ENCODE data around the gene PIGC.

Gene PIGC

DNA sequence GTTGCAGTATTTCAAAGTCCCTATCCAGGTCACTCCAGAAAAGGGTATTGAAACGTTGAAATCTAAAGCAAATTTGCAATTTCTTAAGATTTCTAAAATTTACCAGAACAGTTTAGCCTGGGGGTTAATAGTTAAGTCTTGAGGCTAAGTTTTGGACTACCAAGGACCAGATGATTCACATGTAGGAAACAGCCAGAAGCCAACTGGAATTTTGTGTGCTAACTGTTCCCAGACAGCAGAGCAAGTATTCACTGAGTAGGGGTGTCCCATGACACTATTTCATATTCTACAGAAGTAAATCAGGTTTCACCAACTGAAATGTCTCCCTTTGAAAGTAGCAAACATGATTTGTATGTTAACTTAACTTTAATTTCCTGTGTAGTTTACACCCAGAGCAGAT lies 34.9 kb downstream of the PIGC start:
- H4K12ac ChIP-seq (ENCODE audit: low read depth, low read length): no peak overlapping the region
- H3K9me3 ChIP-seq (ENCODE audit: insufficient read depth, low read depth, low read length): no peaks in the 10 kb centered on the region
- H3K18ac ChIP-seq (ENCODE audit: low read length): no peak overlapping the region
- no peak overlapping the region for H3K4me3 ChIP-seq (ENCODE audit: low read depth, low read length)
- no peaks in the 10 kb centered on the region for H3K79me1 ChIP-seq (ENCODE audit: low read length)
- H2BK12ac ChIP-seq (ENCODE audit: low read length): no peak overlapping the region
- no peak overlapping the region for H3K9ac ChIP-seq (ENCODE audit: low read length)
- no peak overlapping the region for H2AK5ac ChIP-seq (ENCODE audit: low read length)
- H2BK120ac ChIP-seq (ENCODE audit: insufficient read depth, low read length, poor library complexity): no peak overlapping the region
- no peak overlapping the region for H2BK5ac ChIP-seq (ENCODE audit: low read depth, low read length, poor library complexity)
- no peak overlapping the region for H2AFZ ChIP-seq (ENCODE audit: insufficient read depth, low read length, poor library complexity)
- no peak overlapping the region for H3K23ac ChIP-seq (ENCODE audit: low read length)
- H4K8ac ChIP-seq (ENCODE audit: low read depth, low read length): no peak overlapping the region
- DNase-seq: peak; percentile 64 to 83
- H3K27me3 ChIP-seq (ENCODE audit: insufficient read depth, low read length): no peaks in the 10 kb centered on the region
- no peak overlapping the region for H4K91ac ChIP-seq (ENCODE audit: low read depth, low read length)
- H3K4me1 ChIP-seq (ENCODE audit: control insufficient read depth in 1 of 2, insufficient read depth in 2 of 2, low read length in 2 of 2): no peaks in the 10 kb centered on the region
- no peak overlapping the region for H3K14ac ChIP-seq (ENCODE audit: low read length)
- H3K27ac ChIP-seq (ENCODE audit: low read depth, low read length): no peak overlapping the region
- no peak overlapping the region for H3K4ac ChIP-seq (ENCODE audit: low read depth, low read length)
- no peaks in the 10 kb centered on the region for H3K36me3 ChIP-seq (ENCODE audit: control insufficient read depth in 1 of 2, insufficient read depth in 2 of 2, low read length in 2 of 2)
- no peaks in the 10 kb centered on the region for H3K79me2 ChIP-seq (ENCODE audit: control insufficient read depth, insufficient read depth, low read length, poor library complexity)
- no CpG with 5 or more reads among the region's 1 CpG for WGBS (ENCODE audit: extremely low coverage, insufficient coverage, insufficient read length)
- H3K4me2 ChIP-seq (ENCODE audit: low read length): no peak overlapping the region

DNA sequence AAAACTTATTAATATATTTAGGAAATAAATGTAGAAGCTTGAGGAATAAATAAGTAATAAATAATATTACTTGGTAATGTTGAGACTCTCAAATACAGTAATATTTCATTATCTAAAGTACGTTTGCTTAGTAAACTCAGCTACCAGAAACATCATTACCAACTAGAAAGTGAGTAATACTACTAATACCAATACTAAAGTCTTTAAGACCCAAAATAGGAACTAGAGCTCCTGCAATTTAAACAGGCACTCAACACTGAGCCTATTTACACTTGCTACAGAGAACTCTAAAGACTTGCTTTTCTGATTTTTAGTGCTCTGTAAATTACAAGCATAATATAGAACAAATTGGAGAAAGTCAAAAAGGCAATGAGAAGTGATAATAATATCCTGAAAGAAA lies 36.9 kb downstream of the PIGC start:
- Histone ChIP-seq H3K36me3 (ENCODE audit: control insufficient read depth in 1 of 2, insufficient read depth in 2 of 2, low read length in 2 of 2) (no peaks in the 10 kb centered on the region), H3K79me1 (ENCODE audit: low read length) (no peaks in the 10 kb centered on the region), H3K27me3 (ENCODE audit: insufficient read depth, low read length) (no peaks in the 10 kb centered on the region), H3K14ac (ENCODE audit: low read length) (no peak overlapping the region), H3K4me1 (ENCODE audit: control insufficient read depth in 1 of 2, insufficient read depth in 2 of 2, low read length in 2 of 2) (no peaks in the 10 kb centered on the region), H3K18ac (ENCODE audit: low read length) (no peak overlapping the region), H4K91ac (ENCODE audit: low read depth, low read length) (no peak overlapping the region), H3K79me2 (ENCODE audit: control insufficient read depth, insufficient read depth, low read length, poor library complexity) (no peaks in the 10 kb centered on the region), H3K27ac (ENCODE audit: low read depth, low read length) (no peak overlapping the region), H3K4me3 (ENCODE audit: low read depth, low read length) (no peak overlapping the region), H4K12ac (ENCODE audit: low read depth, low read length) (no peak overlapping the region), H2BK5ac (ENCODE audit: low read depth, low read length, poor library complexity) (no peak overlapping the region), H3K9me3 (ENCODE audit: insufficient read depth, low read depth, low read length) (no peaks in the 10 kb centered on the region), H2AFZ (ENCODE audit: insufficient read depth, low read length, poor library complexity) (no peak overlapping the region), H3K4ac (ENCODE audit: low read depth, low read length) (no peak overlapping the region), H3K23ac (ENCODE audit: low read length) (no peak overlapping the region), H3K9ac (ENCODE audit: low read length) (no peak overlapping the region), H2AK5ac (ENCODE audit: low read length) (no peak overlapping the region), H2BK12ac (ENCODE audit: low read length) (no peak overlapping the region), H3K4me2 (ENCODE audit: low read length) (no peak overlapping the region), H4K8ac (ENCODE audit: low read depth, low read length) (no peak overlapping the region), H2BK120ac (ENCODE audit: insufficient read depth, low read length, poor library complexity) (no peak overlapping the region)
- DNase-seq: no peak
- WGBS (ENCODE audit: extremely low coverage, insufficient coverage, insufficient read length): no CpG with 5 or more reads among the region's 1 CpG

DNA sequence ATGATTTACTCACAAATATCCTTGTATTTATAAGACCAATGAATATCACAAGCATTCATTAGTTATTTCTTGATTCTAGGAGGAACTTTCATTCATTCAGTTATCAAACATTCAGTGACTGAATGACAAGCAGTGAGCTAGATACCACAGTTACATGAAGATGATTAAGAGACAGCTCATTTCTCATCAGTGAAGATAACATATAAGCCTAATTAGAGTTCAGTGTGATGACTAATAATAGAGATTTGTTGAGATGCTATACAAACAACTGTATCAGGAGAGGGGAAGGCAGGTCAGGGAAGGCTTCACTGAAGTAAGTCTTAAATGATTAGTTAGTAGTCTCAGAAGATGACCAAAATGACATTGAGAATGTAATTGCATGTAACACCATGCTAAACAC lies 38.0 kb downstream of the PIGC start:
- H2AK5ac ChIP-seq (ENCODE audit: low read length): no peak overlapping the region
- no peak overlapping the region for H4K91ac ChIP-seq (ENCODE audit: low read depth, low read length)
- no peaks in the 10 kb centered on the region for H3K27me3 ChIP-seq (ENCODE audit: insufficient read depth, low read length)
- H3K79me2 ChIP-seq (ENCODE audit: control insufficient read depth, insufficient read depth, low read length, poor library complexity): no peaks in the 10 kb centered on the region
- H3K4me3 ChIP-seq (ENCODE audit: low read depth, low read length): no peak overlapping the region
- H4K8ac ChIP-seq (ENCODE audit: low read depth, low read length): no peak overlapping the region
- no peaks in the 10 kb centered on the region for H3K36me3 ChIP-seq (ENCODE audit: control insufficient read depth in 1 of 2, insufficient read depth in 2 of 2, low read length in 2 of 2)
- no peak overlapping the region for H3K9ac ChIP-seq (ENCODE audit: low read length)
- H3K4me2 ChIP-seq (ENCODE audit: low read length): no peak overlapping the region
- DNase-seq: no peak
- H3K9me3 ChIP-seq (ENCODE audit: insufficient read depth, low read depth, low read length): no peaks in the 10 kb centered on the region
- H2BK120ac ChIP-seq (ENCODE audit: insufficient read depth, low read length, poor library complexity): no peak overlapping the region
- H3K4me1 ChIP-seq (ENCODE audit: control insufficient read depth in 1 of 2, insufficient read depth in 2 of 2, low read length in 2 of 2): no peaks in the 10 kb centered on the region
- H3K27ac ChIP-seq (ENCODE audit: low read depth, low read length): no peak overlapping the region
- no peak overlapping the region for H2BK5ac ChIP-seq (ENCODE audit: low read depth, low read length, poor library complexity)
- no peak overlapping the region for H3K14ac ChIP-seq (ENCODE audit: low read length)
- H3K4ac ChIP-seq (ENCODE audit: low read depth, low read length): no peak overlapping the region
- H3K79me1 ChIP-seq (ENCODE audit: low read length): no peaks in the 10 kb centered on the region
- H3K18ac ChIP-seq (ENCODE audit: low read length): no peak overlapping the region
- no peak overlapping the region for H2AFZ ChIP-seq (ENCODE audit: insufficient read depth, low read length, poor library complexity)
- H3K23ac ChIP-seq (ENCODE audit: low read length): no peak overlapping the region
- no peak overlapping the region for H4K12ac ChIP-seq (ENCODE audit: low read depth, low read length)
- no peak overlapping the region for H2BK12ac ChIP-seq (ENCODE audit: low read length)

- no peak for DNase-seq
- H3K27ac ChIP-seq (ENCODE audit: low read depth, low read length): no peak overlapping the region
Observed at GRCh38 chr1:172404121-172404520, 39.7 kb downstream of the PIGC start.

More at GRCh38 chr1:172404121-172404520, 39.7 kb downstream of the PIGC start:
- Histone ChIP-seq H3K4me2 (ENCODE audit: low read length) (no peak overlapping the region), H4K91ac (ENCODE audit: low read depth, low read length) (no peak overlapping the region), H2BK5ac (ENCODE audit: low read depth, low read length, poor library complexity) (no peak overlapping the region), H3K9me3 (ENCODE audit: insufficient read depth, low read depth, low read length) (no peaks in the 10 kb centered on the region), H2BK120ac (ENCODE audit: insufficient read depth, low read length, poor library complexity) (no peak overlapping the region), H2AFZ (ENCODE audit: insufficient read depth, low read length, poor library complexity) (no peak overlapping the region), H2BK12ac (ENCODE audit: low read length) (no peak overlapping the region), H3K79me2 (ENCODE audit: control insufficient read depth, insufficient read depth, low read length, poor library complexity) (no peaks in the 10 kb centered on the region), H2AK5ac (ENCODE audit: low read length) (no peak overlapping the region), H3K27me3 (ENCODE audit: insufficient read depth, low read length) (no peaks in the 10 kb centered on the region), H3K14ac (ENCODE audit: low read length) (no peak overlapping the region), H3K4ac (ENCODE audit: low read depth, low read length) (no peak overlapping the region), H3K18ac (ENCODE audit: low read length) (no peak overlapping the region), H3K4me3 (ENCODE audit: low read depth, low read length) (no peak overlapping the region), H3K36me3 (ENCODE audit: control insufficient read depth in 1 of 2, insufficient read depth in 2 of 2, low read length in 2 of 2) (no peaks in the 10 kb centered on the region), H4K12ac (ENCODE audit: low read depth, low read length) (no peak overlapping the region), H3K23ac (ENCODE audit: low read length) (no peak overlapping the region), H3K79me1 (ENCODE audit: low read length) (peaks cover 6% of the 10 kb centered on the region), H3K9ac (ENCODE audit: low read length) (no peak overlapping the region), H4K8ac (ENCODE audit: low read depth, low read length) (no peak overlapping the region), H3K4me1 (ENCODE audit: control insufficient read depth in 1 of 2, insufficient read depth in 2 of 2, low read length in 2 of 2) (peaks cover 0 to 2% of the 10 kb centered on the region in 2 experiments)
